ENCODE results near the gene DPEP2.

DNA sequence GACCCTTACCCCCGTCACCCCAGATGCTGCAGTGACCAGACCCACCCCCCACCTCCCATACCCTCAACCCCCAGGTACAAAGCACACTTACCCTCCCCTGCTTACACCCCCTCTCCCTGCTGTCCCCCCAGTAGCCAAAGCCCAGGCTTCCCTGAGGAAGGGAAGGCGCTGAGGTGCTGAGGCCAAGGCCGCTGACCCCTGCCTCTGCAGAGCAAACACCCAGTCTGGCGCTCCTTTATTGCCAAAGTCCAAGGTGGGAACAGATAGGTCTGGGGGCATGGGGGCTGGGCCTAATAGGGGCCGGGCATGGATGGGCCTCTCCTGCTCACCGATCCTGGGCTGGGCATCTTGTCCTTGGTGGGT, 56.0 kb downstream of the DPEP2 start:
- TF ChIP-seq CTCF (IDR thresholded peaks at IDR 0.05; ENCODE audit: low read length) (no peak), EZH2 (IDR thresholded peaks at IDR 0.05; ENCODE audit: borderline replicate concordance, low read length) (no peak)
